Epithelial cell of esophagus (primary cell): ENCODE measurements around the gene PRR20A.
"Not testable (repeated sequence)": the region's sequence is repeated elsewhere in the genome, so short reads cannot be mapped to it uniquely, and the experiment has no call there.

ENCODE experiments used
- DNase-seq: peaks from one replicate; pipeline ENCODE4 v3.0.0; 2010; ENCODE audit warnings: low read depth
- H3K4me3 ChIP-seq: 2 replicates; pipeline ENCODE4 v1.5.1; 2011; ENCODE audit warnings: mild to moderate bottlenecking, low read length, control low read depth
- CTCF ChIP-seq: IDR thresholded peaks from 2 replicates; pipeline ENCODE4 v1.5.1; 2011; ENCODE audit warnings: low read depth, mild to moderate bottlenecking, low read length, control low read depth, inconsistent platforms; ENCODE audit not compliant: insufficient read depth; ENCODE audit errors: missing control alignments

Gene PRR20A

GRCh38 chr13:57140235-57140968, at the start of gene PRR20A:
Gene PRR20A, plus strand, starts transcription at chr13:57140918. Its CDS starts 387 bp downstream, at chr13:57141305.
- DNase-seq, H3K4me3 ChIP-seq: not testable (repeated sequence)

- H3K4me3 ChIP-seq: no peak overlapping the region
- no peak for TF ChIP-seq CTCF
- DNase-seq: no peak
Observed at GRCh38 chr13:57114945-57115344, 25.8 kb upstream of the PRR20A start.

- no peak for DNase-seq
- no peak for TF ChIP-seq CTCF
- H3K4me3 ChIP-seq: no peak overlapping the region
Observed at GRCh38 chr13:57123681-57124080, 17.0 kb upstream of the PRR20A start.

GRCh38 chr13:57128909-57129308, 11.8 kb upstream of the PRR20A start:
- H3K4me3 ChIP-seq: no peak overlapping the region
- DNase-seq: no peak
- no peak for TF ChIP-seq CTCF

GRCh38 chr13:57136093-57136492, 4.6 kb upstream of the PRR20A start:
- H3K4me3 ChIP-seq: no peak overlapping the region
- DNase-seq: no peak
- no peak for TF ChIP-seq CTCF

- H3K4me3 ChIP-seq: no peak overlapping the region
- DNase-seq: no peak
Observed at GRCh38 chr13:57137585-57137984, 3.1 kb upstream of the PRR20A start.

GRCh38 chr13:57138988-57139387, 1.7 kb upstream of the PRR20A start:
- DNase-seq: peak; percentile 1
- no peak overlapping the region for H3K4me3 ChIP-seq
- no peak for TF ChIP-seq CTCF

More at GRCh38 chr13:57137585-57137984, 3.1 kb upstream of the PRR20A start:
- no peak for TF ChIP-seq CTCF

GRCh38 chr13:57139781-57140180, 937 bp upstream of the PRR20A start:
- DNase-seq, H3K4me3 ChIP-seq: not testable (repeated sequence)

GRCh38 chr13:57147188-57147587, 6.5 kb downstream of the PRR20A start, which contains the start of gene PRR20B:
Gene PRR20B, plus strand, starts transcription at chr13:57147488. Its CDS starts 387 bp downstream, at chr13:57147875.
- DNase-seq, H3K4me3 ChIP-seq: not testable (repeated sequence)

- not testable (repeated sequence) for DNase-seq, H3K4me3 ChIP-seq
Observed at GRCh38 chr13:57148106-57148505, 7.4 kb downstream of the PRR20A start.

GRCh38 chr13:57153761-57154160, 13.0 kb downstream of the PRR20A start, which contains the start of gene PRR20C:
Gene PRR20C, plus strand, starts transcription at chr13:57154061. Its CDS starts 387 bp downstream, at chr13:57154448.
- H3K4me3 ChIP-seq, DNase-seq: not testable (repeated sequence)

- not testable (repeated sequence) for H3K4me3 ChIP-seq, DNase-seq
Observed at GRCh38 chr13:57160332-57160731, 19.6 kb downstream of the PRR20A start, which contains the start of gene PRR20D. Gene PRR20D, plus strand, starts transcription at chr13:57160632. Its CDS starts 387 bp downstream, at chr13:57161019.
